NT2/D1 (cell line): Measurements from ENCODE around the gene ZNF283.

Experiments
- SUZ12 ChIP-seq: IDR thresholded peaks from 2 replicates; pipeline ENCODE4 v1.6.1; 2011; ENCODE audit not compliant: insufficient read length, insufficient read depth; ENCODE audit errors: extremely low read depth
- YY1 ChIP-seq: IDR thresholded peaks from 2 replicates; pipeline ENCODE4 v1.6.1; 2011; ENCODE audit not compliant: insufficient read length, insufficient read depth
- ZNF274 ChIP-seq: IDR thresholded peaks from 2 replicates; pipeline ENCODE4 v1.6.1; 2011; ENCODE audit warnings: mild to moderate bottlenecking, low read depth, low read length

DNA sequence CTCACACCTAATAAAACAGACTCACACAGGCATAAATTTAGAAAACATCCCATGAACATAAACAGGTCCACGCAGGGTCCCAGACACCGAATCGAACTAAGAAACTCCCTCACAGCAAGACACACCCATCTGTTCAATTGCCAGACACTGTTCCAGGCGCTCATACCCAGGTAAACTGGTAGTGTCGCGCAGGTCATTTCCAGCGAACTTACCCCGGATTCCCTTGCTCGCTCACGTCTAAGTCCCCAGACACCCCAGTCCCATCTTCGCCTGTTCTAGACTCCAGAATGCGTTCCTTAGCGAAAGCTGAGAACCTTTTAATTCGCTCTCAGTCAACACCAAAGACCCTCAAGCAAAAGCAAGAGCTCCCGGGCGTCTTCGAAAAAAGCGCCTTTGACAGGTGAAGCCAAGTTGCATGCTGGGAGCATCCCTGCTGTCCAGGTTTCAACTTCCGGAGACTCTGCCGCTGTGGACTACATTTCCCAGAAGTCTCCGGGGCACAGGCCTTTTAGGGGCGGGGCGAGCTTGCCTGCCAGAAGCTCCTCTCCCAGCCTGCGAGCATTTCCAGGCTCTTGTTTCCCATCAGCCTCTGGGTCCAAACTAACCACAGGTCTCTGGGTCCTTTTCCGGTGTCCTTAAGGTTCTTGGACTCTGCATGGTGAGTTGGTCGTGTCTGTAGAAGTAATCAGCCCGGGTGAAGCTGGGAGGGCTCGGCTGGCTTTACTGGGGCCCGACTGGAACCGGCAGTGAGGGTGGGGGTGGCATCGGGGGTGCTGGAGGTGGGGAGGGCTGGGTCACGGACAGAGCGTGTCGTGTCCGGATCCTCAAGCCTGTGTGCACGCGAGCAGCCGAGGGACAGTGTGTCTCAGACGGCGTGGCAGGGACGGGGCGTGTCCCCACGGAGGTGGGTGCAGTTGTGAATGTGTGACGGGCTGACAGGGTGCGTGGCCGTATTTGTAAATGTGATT is at the start of gene ZNF283:
- TF ChIP-seq YY1 (no peak), ZNF274 (no peak), SUZ12 (no peak)
